Progenitor cell of endocrine pancreas (in vitro differentiated cells): ENCODE measurements around the gene OSTC. TPM values are rescaled to one million over a fixed set of nuclear protein-coding genes. Genes with fewer than 3 reads are reported as not detected.

Experiments
- DNase-seq: peaks from one replicate; pipeline ENCODE4 v3.0.0; 2021; ENCODE audit warnings: low spot score; ENCODE audit not compliant: unreplicated experiment
- H3K27ac Mint-ChIP-seq: 2 replicates; pipeline ENCODE4 v1.8.0; 2021; ENCODE audit warnings: mild to moderate bottlenecking, moderate library complexity, mixed read lengths
- H3K27me3 Mint-ChIP-seq: 2 replicates; pipeline ENCODE4 v1.8.0; 2021; ENCODE audit warnings: mixed read lengths
- H3K36me3 Mint-ChIP-seq: 2 replicates; pipeline ENCODE4 v1.8.0; 2022; ENCODE audit warnings: mixed read lengths; ENCODE audit not compliant: insufficient read depth
- H3K4me1 Mint-ChIP-seq: 2 replicates; pipeline ENCODE4 v1.8.0; 2021; ENCODE audit warnings: low read depth, mixed read lengths
- H3K4me3 Mint-ChIP-seq: 2 replicates; pipeline ENCODE4 v1.8.0; 2021; ENCODE audit warnings: low read depth, mild to moderate bottlenecking, moderate library complexity, mixed read lengths
- H3K9me3 Mint-ChIP-seq: 2 replicates; pipeline ENCODE4 v1.8.0; 2021; ENCODE audit warnings: low read depth, mixed read lengths
- CTCF ChIP-seq: fragments of 200-600 bp; sonication (generic); IDR thresholded peaks from one replicate; pipeline ENCODE4 v1.5.0; 2021; ENCODE audit warnings: antibody characterized with exemption, mild to moderate bottlenecking; ENCODE audit not compliant: unreplicated experiment
- total RNA-seq: library from RNA; stranded (reverse); gene quantifications from 2 replicates; pipeline ENCODE4 v1.2.1, GENCODE V29; 2021

Gene OSTC
- total RNA-seq, 1 donor from 2014 or later, result 155 TPM

DNA sequence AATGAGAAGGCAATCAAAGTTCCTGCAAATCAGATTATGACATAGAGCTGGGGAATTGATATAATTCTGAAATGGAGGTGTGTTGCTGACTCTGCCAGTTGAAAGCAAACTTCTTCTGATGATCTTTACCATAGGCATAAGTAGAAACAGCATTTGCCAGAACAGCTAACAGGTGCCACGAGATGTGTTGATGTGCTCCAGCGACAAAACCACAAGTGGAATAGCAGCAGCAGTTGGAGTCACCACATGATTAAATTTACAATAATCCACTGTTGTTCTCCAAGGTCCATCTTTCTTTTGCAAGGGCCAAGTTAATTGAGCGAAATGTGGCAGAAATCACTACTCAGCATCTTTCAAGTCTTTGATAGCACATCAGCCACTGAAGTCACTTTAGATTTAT, 3.7 kb upstream of the OSTC start:
- no peaks in the 10 kb centered on the region for H3K27me3 Mint-ChIP-seq
- H3K4me3 Mint-ChIP-seq, result no peak overlapping the region
- no peak for TF ChIP-seq CTCF
- no peaks in the 10 kb centered on the region for H3K9me3 Mint-ChIP-seq
- H3K4me1 Mint-ChIP-seq, result peaks cover 8% of the 10 kb centered on the region
- no peak overlapping the region for H3K27ac Mint-ChIP-seq
- DNase-seq, result no peak
- H3K36me3 Mint-ChIP-seq, result no peaks in the 10 kb centered on the region

- no peak for TF ChIP-seq CTCF
- peaks cover 19% of the 10 kb centered on the region for H3K4me1 Mint-ChIP-seq
- DNase-seq, result no peak
- peaks cover 9% of the 10 kb centered on the region for H3K36me3 Mint-ChIP-seq
- H3K9me3 Mint-ChIP-seq, result no peaks in the 10 kb centered on the region
- peak overlapping the region; percentile 99 for H3K27ac Mint-ChIP-seq
- H3K27me3 Mint-ChIP-seq, result no peaks in the 10 kb centered on the region
- H3K4me3 Mint-ChIP-seq, result peak overlapping the region; percentile 95
Measured at GRCh38 chr4:108649863-108650211, 562 bp upstream of the OSTC start.

DNA sequence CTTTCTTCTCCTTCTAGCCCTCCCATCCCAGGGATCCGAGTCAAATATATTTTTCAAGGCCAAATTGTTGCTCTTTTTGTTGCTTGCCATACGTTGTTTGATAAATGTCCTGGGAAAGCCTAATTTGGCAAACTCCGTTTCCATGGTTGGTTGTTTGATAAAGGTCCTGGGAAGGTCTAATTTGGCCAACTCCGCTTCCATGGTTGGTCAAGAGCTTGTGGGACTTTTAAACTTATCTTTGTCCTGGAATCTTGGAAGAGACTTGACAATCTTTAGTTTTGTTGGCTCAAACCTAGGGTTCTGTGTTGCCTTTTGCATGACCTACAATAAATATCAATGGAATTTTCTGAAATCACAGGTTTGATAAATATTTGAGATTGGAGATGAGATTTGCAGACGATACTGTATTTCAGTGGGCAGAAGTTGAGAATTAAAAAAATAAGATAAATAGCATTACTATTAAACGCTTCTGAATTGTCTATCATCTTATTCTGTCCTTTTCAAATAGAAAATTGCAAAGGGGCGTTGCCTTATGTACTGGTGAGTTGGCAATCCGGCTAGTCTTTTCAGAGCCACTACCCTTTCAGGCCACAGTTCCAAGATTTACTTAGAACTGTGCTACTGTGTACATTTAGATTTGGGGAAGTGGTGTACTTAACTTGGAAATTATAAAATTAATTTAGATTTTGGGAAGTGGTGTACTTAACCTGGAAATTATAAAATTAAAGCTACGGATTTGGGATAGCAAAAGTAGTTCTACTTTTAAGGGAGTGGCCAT, 804 bp downstream of the OSTC start:
- no peak for DNase-seq

DNA sequence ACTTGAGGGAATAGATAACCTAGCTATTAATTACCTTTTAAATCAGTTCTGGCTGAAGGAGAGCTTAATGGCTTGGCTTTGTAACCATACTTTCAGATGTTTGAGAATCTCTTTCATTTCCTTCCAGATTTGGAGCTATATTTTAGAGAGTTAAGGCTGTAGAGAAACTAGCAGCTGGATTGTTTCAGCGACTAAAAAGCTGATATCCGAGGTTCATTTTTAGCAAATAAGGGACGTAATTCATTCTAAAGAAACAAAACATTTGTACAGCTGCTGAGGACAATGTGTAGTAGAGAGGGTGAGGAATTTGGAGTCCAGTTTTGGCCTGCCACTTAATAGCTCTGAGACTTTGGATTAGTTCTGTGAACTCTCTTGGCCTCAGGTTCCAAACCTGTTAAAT, 12.2 kb downstream of the OSTC start:
- H3K27me3 Mint-ChIP-seq, result no peaks in the 10 kb centered on the region
- H3K4me1 Mint-ChIP-seq, result no peaks in the 10 kb centered on the region
- no peaks in the 10 kb centered on the region for H3K9me3 Mint-ChIP-seq
- no peak overlapping the region for H3K4me3 Mint-ChIP-seq
- DNase-seq, result no peak
- TF ChIP-seq CTCF, result no peak
- H3K27ac Mint-ChIP-seq, result no peak overlapping the region
- H3K36me3 Mint-ChIP-seq, result peaks cover 16% of the 10 kb centered on the region

More for the DNA sequence above, 804 bp downstream of the OSTC start:
- peak overlapping the region; percentile 99 for H3K27ac Mint-ChIP-seq
- H3K27me3 Mint-ChIP-seq, result no peaks in the 10 kb centered on the region
- peaks cover 12% of the 10 kb centered on the region for H3K36me3 Mint-ChIP-seq
- H3K4me3 Mint-ChIP-seq, result peak overlapping the region; percentile 95
- peaks cover 19% of the 10 kb centered on the region for H3K4me1 Mint-ChIP-seq
- no peaks in the 10 kb centered on the region for H3K9me3 Mint-ChIP-seq
- TF ChIP-seq CTCF, result no peak

DNA sequence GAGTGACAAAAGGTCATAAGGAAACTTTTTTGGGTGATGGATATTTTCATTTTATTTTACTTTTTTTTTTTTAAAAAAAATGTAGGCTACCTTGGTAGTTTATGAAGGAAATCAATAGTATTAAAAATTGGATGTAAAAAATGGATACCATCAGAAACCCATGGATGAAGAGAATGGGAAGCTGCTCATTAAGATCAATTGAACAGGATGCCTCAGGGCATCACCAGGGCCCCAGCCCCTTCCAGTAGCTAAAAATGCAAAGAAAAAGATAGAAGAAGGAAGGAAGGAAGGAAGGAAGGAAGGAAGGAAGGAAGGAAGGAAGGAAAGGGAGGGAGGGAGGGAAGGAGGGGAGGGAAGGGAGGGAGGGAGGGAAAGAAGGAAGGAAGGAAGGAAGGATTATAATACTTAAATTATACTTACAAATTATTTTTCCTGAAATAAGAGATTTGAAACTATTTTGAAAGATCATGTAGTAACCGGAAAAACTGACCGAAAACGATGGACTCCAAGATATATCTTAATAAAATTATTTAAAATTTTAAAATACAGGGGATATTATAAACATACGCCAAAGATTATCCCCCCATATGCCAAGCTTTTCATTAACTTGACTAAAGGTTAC, 24.1 kb downstream of the OSTC start:
- H3K4me1 Mint-ChIP-seq, result no peaks in the 10 kb centered on the region
- no peak overlapping the region for H3K27ac Mint-ChIP-seq
- DNase-seq, result no peak
- H3K9me3 Mint-ChIP-seq, result peaks cover 3% of the 10 kb centered on the region
- no peak for TF ChIP-seq CTCF
- H3K4me3 Mint-ChIP-seq, result no peak overlapping the region
- peaks cover 5% of the 10 kb centered on the region for H3K36me3 Mint-ChIP-seq
- H3K27me3 Mint-ChIP-seq, result no peaks in the 10 kb centered on the region
